Measurements from ENCODE around the gene CD320.
A peak's percentile ranks its signal among the peaks of the same experiment; 100 is the strongest.
"Not testable (repeated sequence)": the region's sequence is repeated elsewhere in the genome, so short reads cannot be mapped to it uniquely, and the experiment has no call there.

Gene CD320

GRCh38 chr19:8307965-8308866 is at the start of gene CD320:
TSS of gene CD320 (minus strand) at chr19:8308358. CDS start at chr19:8308290, 68 bp downstream.
- peak; percentile 90 for DNase-seq

- no peak for DNase-seq
Measured at GRCh38 chr19:8357007-8357521, 48.9 kb upstream of the CD320 start.

- no peak for DNase-seq
Measured at GRCh38 chr19:8355631-8356402, 47.7 kb upstream of the CD320 start.

- not testable (repeated sequence) for DNase-seq
Measured at GRCh38 chr19:8352845-8353244, 44.7 kb upstream of the CD320 start.

GRCh38 chr19:8352134-8352827 is 44.1 kb upstream of the CD320 start:
- DNase-seq: no peak

- not testable (repeated sequence) for DNase-seq
Measured at GRCh38 chr19:8349629-8350372, 41.6 kb upstream of the CD320 start.

- DNase-seq: no peak
Measured at GRCh38 chr19:8343483-8343844, 35.3 kb upstream of the CD320 start.

GRCh38 chr19:8342684-8343482 is 34.7 kb upstream of the CD320 start, which contains the start of gene KANK3:
TSS of gene KANK3 (minus strand) at chr19:8343262. CDS start at chr19:8337828, 5,434 bp downstream.
- DNase-seq: peak; percentile 94 to 96

- DNase-seq: no peak
Measured at GRCh38 chr19:8342316-8342683, 34.1 kb upstream of the CD320 start.

- DNase-seq: not testable (repeated sequence)
Measured at GRCh38 chr19:8341504-8341903, 33.3 kb upstream of the CD320 start.

GRCh38 chr19:8340341-8341096 is 32.4 kb upstream of the CD320 start:
- no peak for DNase-seq

GRCh38 chr19:8338835-8339234 is 30.7 kb upstream of the CD320 start:
- no peak for DNase-seq

GRCh38 chr19:8337728-8338127 is 29.6 kb upstream of the CD320 start:
- no peak for DNase-seq

GRCh38 chr19:8336660-8337059 is 28.5 kb upstream of the CD320 start:
- DNase-seq: no peak

GRCh38 chr19:8336072-8336569 is 28.0 kb upstream of the CD320 start:
- no peak for DNase-seq

GRCh38 chr19:8335343-8336071 is 27.3 kb upstream of the CD320 start:
- DNase-seq: peak in 1 of 2 donors; percentile 56

GRCh38 chr19:8334458-8335342 is 26.5 kb upstream of the CD320 start:
- DNase-seq: peak in 1 of 2 donors; percentile 61

- DNase-seq: no peak
Measured at GRCh38 chr19:8333767-8334457, 25.8 kb upstream of the CD320 start.
